ENCODE results near the gene RNFT2.
A peak's percentile ranks its signal among the peaks of the same experiment; 100 is the strongest.

RNFT2 gene

GRCh38 chr12:116838365-116838764 is 100.2 kb downstream of the RNFT2 start:
- no peak for DNase-seq

- no peak for DNase-seq
Measured at GRCh38 chr12:116839287-116839830, 101.2 kb downstream of the RNFT2 start.

GRCh38 chr12:116843085-116843484 is 105.0 kb downstream of the RNFT2 start:
- no peak for DNase-seq

- DNase-seq, result no peak
Measured at GRCh38 chr12:116849216-116849615, 111.1 kb downstream of the RNFT2 start.

- no peak for DNase-seq
Measured at GRCh38 chr12:116852303-116852702, 114.2 kb downstream of the RNFT2 start.

GRCh38 chr12:116853507-116853906 is 115.4 kb downstream of the RNFT2 start:
- DNase-seq, result no peak

GRCh38 chr12:116855744-116856470 is 117.8 kb downstream of the RNFT2 start:
- no peak for DNase-seq

- DNase-seq, result no peak
Measured at GRCh38 chr12:116856729-116857128, 118.6 kb downstream of the RNFT2 start.

GRCh38 chr12:116859079-116859478 is 121.0 kb downstream of the RNFT2 start:
- DNase-seq, result no peak

GRCh38 chr12:116860263-116860662 is 122.1 kb downstream of the RNFT2 start:
- no peak for DNase-seq

GRCh38 chr12:116861320-116861719 is 123.2 kb downstream of the RNFT2 start:
- peak; percentile 69 for DNase-seq

- DNase-seq, result no peak
Measured at GRCh38 chr12:116862167-116862566, 124.1 kb downstream of the RNFT2 start.

GRCh38 chr12:116863275-116863767 is 125.2 kb downstream of the RNFT2 start:
- DNase-seq, result no peak

- no peak for DNase-seq
Measured at GRCh38 chr12:116864371-116865160, 126.5 kb downstream of the RNFT2 start.

GRCh38 chr12:116867523-116867922 is 129.4 kb downstream of the RNFT2 start:
- DNase-seq, result no peak

GRCh38 chr12:116870306-116870705 is 132.2 kb downstream of the RNFT2 start:
- DNase-seq, result no peak

- no peak for DNase-seq
Measured at GRCh38 chr12:116874324-116874995, 136.3 kb downstream of the RNFT2 start.

- DNase-seq, result no peak
Measured at GRCh38 chr12:116876151-116876869, 138.2 kb downstream of the RNFT2 start.

GRCh38 chr12:116878567-116879508 is 140.7 kb downstream of the RNFT2 start:
- DNase-seq, result no peak

- no peak for DNase-seq
Measured at GRCh38 chr12:116879509-116880212, 141.5 kb downstream of the RNFT2 start.
